Measurements from ENCODE around the gene SYNE3.

DNA sequence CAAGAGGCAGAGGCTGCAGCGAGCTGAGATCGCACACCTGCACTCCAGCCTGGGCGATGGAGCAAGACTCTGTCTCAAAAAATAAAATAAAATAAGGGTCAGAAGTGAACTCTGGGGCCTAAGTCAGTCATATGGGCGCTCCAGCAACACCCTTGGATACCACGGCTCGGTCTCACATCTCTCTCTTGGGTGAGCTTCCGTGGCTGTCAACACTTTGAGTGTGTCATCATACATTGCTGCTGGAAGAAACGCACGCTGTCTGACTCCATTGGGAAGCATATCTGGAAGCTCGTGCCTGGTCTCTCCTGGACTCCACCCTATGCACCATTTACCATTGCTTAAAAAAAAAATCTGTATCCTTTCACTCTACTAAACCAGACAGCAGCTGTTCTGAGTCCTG lies 38.6 kb upstream of the SYNE3 start:
- TF ChIP-seq CTCF (conservative IDR thresholded peaks at IDR 0.05), result no peak
- TF ChIP-seq ZFX (IDR thresholded peaks at IDR 0.05), result no peak
